Measurements from ENCODE around the gene ACOX2.

DNA sequence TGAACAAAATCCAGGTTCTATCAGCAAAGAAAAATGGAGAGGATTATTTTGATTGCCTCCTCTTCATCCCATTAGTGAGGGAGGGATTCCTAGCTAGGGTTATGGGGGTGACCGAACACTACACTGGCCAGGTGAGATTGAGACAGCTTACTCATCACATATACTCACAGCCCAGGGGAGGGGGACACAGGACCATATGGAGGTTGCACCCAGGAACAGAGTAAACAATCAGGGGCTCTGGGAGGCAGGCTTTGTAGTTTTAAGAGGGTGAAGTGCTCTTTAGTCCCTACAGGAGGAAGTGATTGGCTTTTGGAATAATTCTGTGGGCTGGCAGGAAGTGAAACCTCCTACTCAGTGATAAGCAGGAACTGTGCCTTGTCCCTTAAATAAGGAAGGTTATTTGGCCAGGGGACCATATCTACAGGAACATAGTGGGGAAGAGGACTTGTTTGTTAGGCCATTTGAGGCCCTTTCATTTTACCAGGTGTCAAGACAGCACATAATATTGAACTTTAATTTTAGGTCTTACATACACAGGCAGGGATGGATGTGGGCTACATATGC is 62.6 kb downstream of the ACOX2 start:
- no peak for TF ChIP-seq CTCF (IDR thresholded peaks at IDR 0.05)
- no peak for TF ChIP-seq EP300 (IDR thresholded peaks at IDR 0.05)
- TF ChIP-seq POLR2A (IDR thresholded peaks at IDR 0.05) = no peak
